ENCODE results near the gene ST6GALNAC6.
"Not testable (repeated sequence)": the region's sequence is repeated elsewhere in the genome, so short reads cannot be mapped to it uniquely, and the experiment has no call there.

Gene ST6GALNAC6

GRCh38 chr9:127855522-127855921 is 43.9 kb downstream of the ST6GALNAC6 start:
- no peak for DNase-seq (ENCODE audit: low read depth in 2 of 2)

GRCh38 chr9:127854960-127855359 is 44.4 kb downstream of the ST6GALNAC6 start:
- no peak for DNase-seq (ENCODE audit: low read depth in 2 of 2)

- peak in 1 of 2 experiments; percentile 27 for DNase-seq (ENCODE audit: low read depth in 2 of 2)
These were observed 45.1 kb downstream of the ST6GALNAC6 start, which contains the start of gene ENG for GRCh38 chr9:127854184-127854806. Gene ENG (minus strand): TSS chr9:127854658. CDS start chr9:127854355, 303 bp downstream.

- DNase-seq (ENCODE audit: low read depth in 2 of 2): no peak
These were observed 45.9 kb downstream of the ST6GALNAC6 start for GRCh38 chr9:127853312-127854183.

GRCh38 chr9:127852829-127853228 is 46.6 kb downstream of the ST6GALNAC6 start:
- DNase-seq (ENCODE audit: low read depth in 2 of 2): no peak

GRCh38 chr9:127850286-127850830 is 49.0 kb downstream of the ST6GALNAC6 start:
- DNase-seq (ENCODE audit: low read depth in 2 of 2): no peak

GRCh38 chr9:127848756-127849504 is 50.5 kb downstream of the ST6GALNAC6 start:
- no peak for DNase-seq (ENCODE audit: low read depth in 2 of 2)

- DNase-seq (ENCODE audit: low read depth in 2 of 2): no peak
These were observed 51.3 kb downstream of the ST6GALNAC6 start for GRCh38 chr9:127847833-127848755.

GRCh38 chr9:127847178-127847510 is 52.3 kb downstream of the ST6GALNAC6 start:
- no peak for DNase-seq (ENCODE audit: low read depth in 2 of 2)

GRCh38 chr9:127846443-127847177 is 52.8 kb downstream of the ST6GALNAC6 start:
- no peak for DNase-seq (ENCODE audit: low read depth in 2 of 2)

GRCh38 chr9:127845619-127846018 is 53.8 kb downstream of the ST6GALNAC6 start:
- DNase-seq (ENCODE audit: low read depth in 2 of 2): not testable (repeated sequence)

- DNase-seq (ENCODE audit: low read depth in 2 of 2): no peak
These were observed 54.5 kb downstream of the ST6GALNAC6 start for GRCh38 chr9:127844821-127845359.

GRCh38 chr9:127841087-127841835 is 58.1 kb downstream of the ST6GALNAC6 start:
- no peak for DNase-seq (ENCODE audit: low read depth in 2 of 2)

- no peak for DNase-seq (ENCODE audit: low read depth in 2 of 2)
These were observed 60.9 kb downstream of the ST6GALNAC6 start for GRCh38 chr9:127838375-127839078.

- DNase-seq (ENCODE audit: low read depth in 2 of 2): no peak
These were observed 62.1 kb downstream of the ST6GALNAC6 start for GRCh38 chr9:127837346-127837745.

GRCh38 chr9:127836561-127836960 is 62.8 kb downstream of the ST6GALNAC6 start:
- not testable (repeated sequence) for DNase-seq (ENCODE audit: low read depth in 2 of 2)

GRCh38 chr9:127835991-127836516 is 63.3 kb downstream of the ST6GALNAC6 start:
- DNase-seq (ENCODE audit: low read depth in 2 of 2): no peak
